Smooth muscle cell (in vitro differentiated cells): ENCODE results near the gene RABEPK. TPM values are rescaled to one million over a fixed set of nuclear protein-coding genes. Genes with fewer than 3 reads are reported as not detected.

Experiments
- DNase-seq: peaks from one replicate; lab custom pipeline; 2025; ENCODE audit not compliant: unreplicated experiment; lab: John Stamatoyannopoulos, UW
- H2AFZ ChIP-seq: fragments of 200-600 bp; sonication (generic); 2 replicates; pipeline ENCODE4 v1.6.0; 2016; ENCODE audit warnings: antibody characterized with exemption, low read depth, mild to moderate bottlenecking
- H3F3A ChIP-seq: fragments of 200-600 bp; sonication (generic); 2 replicates; pipeline ENCODE4 v1.6.0; 2017; ENCODE audit warnings: antibody characterized with exemption, low read depth
- H3K27ac ChIP-seq: fragments of 200-600 bp; sonication (generic); 2 replicates; pipeline ENCODE4 v1.5.1; 2016; ENCODE audit warnings: low read depth, mild to moderate bottlenecking
- H3K27me3 ChIP-seq: fragments of 200-600 bp; sonication (generic); 2 replicates; pipeline ENCODE4 v1.6.1; 2016; ENCODE audit warnings: low read depth, mild to moderate bottlenecking
- H3K36me3 ChIP-seq: fragments of 200-600 bp; sonication (generic); 2 replicates; pipeline ENCODE4 v1.5.1; 2016; ENCODE audit warnings: low read depth
- H3K4me1 ChIP-seq: fragments of 200-600 bp; sonication (generic); 2 replicates; pipeline ENCODE4 v1.5.1; 2016; ENCODE audit warnings: low read depth
- H3K4me2 ChIP-seq: fragments of 200-600 bp; sonication (generic); 2 replicates; pipeline ENCODE4 v1.6.0; 2016; ENCODE audit warnings: mild to moderate bottlenecking
- H3K4me3 ChIP-seq: fragments of 200-600 bp; sonication (generic); 2 replicates; pipeline ENCODE4 v1.5.1; 2016; ENCODE audit warnings: mild to moderate bottlenecking
- H3K79me2 ChIP-seq: fragments of 200-600 bp; sonication (generic); 2 replicates; pipeline ENCODE4 v1.6.0; 2016; ENCODE audit warnings: low read depth, mild to moderate bottlenecking
- H3K9ac ChIP-seq: fragments of 200-600 bp; sonication (generic); 2 replicates; pipeline ENCODE4 v1.6.0; 2016; ENCODE audit warnings: low read depth
- H3K9me3 ChIP-seq: fragments of 200-600 bp; sonication (generic); replicated peaks from 2 replicates; pipeline ENCODE4 v1.5.1; 2016; ENCODE audit warnings: low read depth
- H4K20me1 ChIP-seq: fragments of 200-600 bp; sonication (generic); 2 replicates; pipeline ENCODE4 v1.6.0; 2016; ENCODE audit warnings: low read depth
- WGBS: methylation state at CpG from one replicate; pipeline ENCODE4 v1.1.7; 2016; ENCODE audit warnings: low lambda C conversion rate; 5-methylcytosine and 5-hydroxymethylcytosine counted together
- polyA plus RNA-seq: library from polyadenylated mRNA; unstranded; fragments of >200 nt; fragmentation: Nextera tagmentation; extraction: Ambion mirVana; gene quantifications from 2 replicates; pipeline ENCODE4 v1.2.1, GENCODE V29; 2016
- total RNA-seq: library from RNA; depleted of rRNA; stranded (reverse); fragments of >200 nt; gene quantifications from 2 replicates; pipeline ENCODE4 v1.2.3, GENCODE V29; 2014
- TF ChIP-seq, protein P1 (sequence below): fragments of 200-600 bp; sonication (generic); IDR thresholded peaks from 2 replicates; pipeline ENCODE4 v1.5.1; 2017; ENCODE audit warnings: borderline replicate concordance, mild to moderate bottlenecking, antibody characterized with exemption; ENCODE audit not compliant: insufficient read depth, poor library complexity, severe bottlenecking

The RABEPK gene
- total and polyA plus RNA-seq, 2 experiments from 2014 or later: 20.9 to 42.9 TPM

DNA sequence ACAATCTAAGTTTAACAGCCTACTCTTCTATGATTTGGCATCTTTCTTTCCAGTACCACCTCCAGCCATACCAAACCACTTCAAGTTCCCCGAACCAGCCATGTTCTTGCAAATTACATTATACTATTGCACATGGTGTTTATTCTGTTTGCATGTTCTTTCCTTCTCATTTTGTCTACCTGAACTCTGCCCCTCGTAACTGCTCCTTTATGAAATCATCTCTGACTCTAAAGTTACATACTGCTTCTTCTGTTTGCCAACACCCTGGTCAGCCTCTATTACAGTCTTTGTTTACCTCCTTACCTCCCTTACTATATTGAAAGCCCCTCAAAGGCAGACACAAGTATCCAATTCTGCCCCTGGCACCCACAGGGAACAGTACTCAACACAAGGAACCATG is 16.8 kb upstream of the RABEPK start:
- H2AFZ ChIP-seq: no peak overlapping the region
- no peak overlapping the region for H3K4me2 ChIP-seq
- H4K20me1 ChIP-seq: peaks cover 100% of the 10 kb centered on the region
- no peak overlapping the region for H3K9ac ChIP-seq
- H3K36me3 ChIP-seq: no peaks in the 10 kb centered on the region
- no peaks in the 10 kb centered on the region for H3F3A ChIP-seq
- DNase-seq: no peak
- WGBS: 95% methylated on average over 2 of the region's 2 CpGs
- no peaks in the 10 kb centered on the region for H3K9me3 ChIP-seq
- H3K27me3 ChIP-seq: no peaks in the 10 kb centered on the region
- peaks cover 4% of the 10 kb centered on the region for H3K4me1 ChIP-seq
- no peak overlapping the region for H3K27ac ChIP-seq
- no peak overlapping the region for H3K4me3 ChIP-seq
- H3K79me2 ChIP-seq: peaks cover 100% of the 10 kb centered on the region
- TF ChIP-seq, protein P1, sequence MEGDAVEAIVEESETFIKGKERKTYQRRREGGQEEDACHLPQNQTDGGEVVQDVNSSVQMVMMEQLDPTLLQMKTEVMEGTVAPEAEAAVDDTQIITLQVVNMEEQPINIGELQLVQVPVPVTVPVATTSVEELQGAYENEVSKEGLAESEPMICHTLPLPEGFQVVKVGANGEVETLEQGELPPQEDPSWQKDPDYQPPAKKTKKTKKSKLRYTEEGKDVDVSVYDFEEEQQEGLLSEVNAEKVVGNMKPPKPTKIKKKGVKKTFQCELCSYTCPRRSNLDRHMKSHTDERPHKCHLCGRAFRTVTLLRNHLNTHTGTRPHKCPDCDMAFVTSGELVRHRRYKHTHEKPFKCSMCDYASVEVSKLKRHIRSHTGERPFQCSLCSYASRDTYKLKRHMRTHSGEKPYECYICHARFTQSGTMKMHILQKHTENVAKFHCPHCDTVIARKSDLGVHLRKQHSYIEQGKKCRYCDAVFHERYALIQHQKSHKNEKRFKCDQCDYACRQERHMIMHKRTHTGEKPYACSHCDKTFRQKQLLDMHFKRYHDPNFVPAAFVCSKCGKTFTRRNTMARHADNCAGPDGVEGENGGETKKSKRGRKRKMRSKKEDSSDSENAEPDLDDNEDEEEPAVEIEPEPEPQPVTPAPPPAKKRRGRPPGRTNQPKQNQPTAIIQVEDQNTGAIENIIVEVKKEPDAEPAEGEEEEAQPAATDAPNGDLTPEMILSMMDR: no peak

DNA sequence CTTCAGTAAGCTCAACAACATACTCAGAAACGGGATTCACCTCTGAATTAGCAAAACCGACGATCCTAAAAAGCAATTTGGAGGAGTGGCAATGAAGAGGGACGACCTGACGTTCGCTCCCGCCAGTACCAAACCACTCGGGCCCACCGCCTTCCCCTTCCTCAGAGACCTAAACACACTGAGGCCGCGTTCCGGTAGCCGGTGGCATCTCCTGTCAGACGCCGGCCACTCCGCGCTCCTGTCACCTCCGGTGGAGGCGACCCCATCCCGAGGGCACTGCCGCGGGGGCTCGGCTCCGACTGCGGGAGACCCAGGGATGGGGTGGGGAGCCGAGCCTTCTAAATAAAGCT is 11.4 kb upstream of the RABEPK start:
- Histone ChIP-seq H3K4me1 (peaks cover 7% of the 10 kb centered on the region), H3K9ac (peak overlapping the region; percentile 98), H3K27me3 (no peaks in the 10 kb centered on the region), H3K4me3 (peak overlapping the region; percentile 97), H3K36me3 (no peaks in the 10 kb centered on the region), H2AFZ (peak overlapping the region; percentile 97), H3K4me2 (peak overlapping the region; percentile 96), H3K79me2 (peaks cover 71% of the 10 kb centered on the region), H3F3A (no peaks in the 10 kb centered on the region), H4K20me1 (peaks cover 46% of the 10 kb centered on the region), H3K27ac (peak overlapping the region; percentile 89), H3K9me3 (no peaks in the 10 kb centered on the region)
- DNase-seq: no peak
- under 1% methylated on average over 25 of the region's 26 CpGs for WGBS
- TF ChIP-seq, protein P1: no peak

DNA sequence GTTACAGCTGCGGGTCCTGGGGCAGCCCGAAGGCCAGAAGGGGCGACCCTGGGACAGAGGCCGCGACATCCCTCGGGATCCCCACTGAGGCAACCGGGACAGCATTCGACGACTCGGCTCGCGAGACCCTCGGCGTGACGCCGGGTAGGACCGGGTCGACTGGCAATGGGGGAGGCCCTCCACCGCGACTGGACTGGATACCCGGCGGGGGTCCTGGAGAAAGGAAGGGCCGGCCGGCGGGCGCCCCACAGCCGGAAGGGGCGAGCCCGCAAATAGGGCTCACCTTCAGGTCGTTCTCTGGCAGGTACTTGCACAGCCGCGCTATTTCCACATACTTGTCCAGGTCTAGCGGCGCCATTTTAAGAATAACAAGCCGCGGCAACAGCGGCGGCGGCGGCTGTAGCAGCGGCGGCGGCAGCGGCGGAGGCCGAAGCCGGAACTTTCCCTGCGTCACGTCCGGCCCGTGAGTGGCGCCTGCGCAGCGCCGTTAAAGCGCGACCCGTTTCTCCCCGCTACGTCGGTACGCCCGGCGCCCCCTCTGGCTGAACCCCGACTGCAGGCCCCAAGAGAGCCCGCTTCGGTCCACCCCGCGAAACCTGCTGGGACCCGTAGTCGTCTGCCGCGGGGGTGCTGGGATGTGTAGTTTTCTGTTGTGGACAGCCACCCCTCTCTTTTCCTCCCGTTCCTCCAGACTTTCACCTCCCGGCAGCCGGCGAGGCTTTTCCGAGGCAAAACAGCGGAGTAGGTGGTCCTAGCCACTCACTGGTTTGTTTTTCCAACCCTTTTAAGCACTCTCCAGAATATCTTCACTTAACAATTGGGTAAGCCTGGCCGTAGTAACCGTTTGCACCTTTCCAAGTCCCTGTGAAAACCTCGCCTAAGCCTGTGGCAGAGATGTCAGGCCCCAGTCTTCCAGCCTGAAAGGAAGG is 10.7 kb upstream of the RABEPK start, which contains the start of gene PPP6C:
Gene PPP6C, minus strand, starts transcription at position 443 of the 929 bp plus-strand sequence. Its CDS starts 85 bp downstream, at position 358.
- 2% methylated on average over 77 of the region's 82 CpGs for WGBS
- H3K36me3 ChIP-seq: no peaks in the 10 kb centered on the region
- peaks cover 7% of the 10 kb centered on the region for H3K4me1 ChIP-seq
- peak within 1 kb of the TSS; percentile 89 for H3K27ac ChIP-seq
- no peaks in the 10 kb centered on the region for H3F3A ChIP-seq
- peak within 1 kb of the TSS; percentile 97 for H3K4me3 ChIP-seq
- H3K9me3 ChIP-seq: no peaks in the 10 kb centered on the region
- H3K79me2 ChIP-seq: peaks cover 64% of the 10 kb centered on the region
- peak; percentile 80 for DNase-seq
- peak within 1 kb of the TSS; percentile 97 for H2AFZ ChIP-seq
- H4K20me1 ChIP-seq: peaks cover 40% of the 10 kb centered on the region
- H3K4me2 ChIP-seq: peak within 1 kb of the TSS; percentile 96
- TF ChIP-seq, protein P1: peak; percentile 48
- H3K9ac ChIP-seq: peak within 1 kb of the TSS; percentile 98
- no peaks in the 10 kb centered on the region for H3K27me3 ChIP-seq
